Erythroblast (primary cell): ENCODE measurements around the gene COL9A3.

ENCODE experiments used
- DNase-seq, 2 experiments: peaks; one replicate each; lab custom pipeline; 2025; lab: John Stamatoyannopoulos, UW
- GATA1 ChIP-seq: IDR thresholded peaks from 2 replicates; pipeline ENCODE4 v1.6.1; 2011; ENCODE audit warnings: low read depth, mild to moderate bottlenecking, control low read depth, low read length, moderate library complexity
- POLR2A ChIP-seq: IDR thresholded peaks from 2 replicates; pipeline ENCODE4 v1.6.1; 2011; ENCODE audit warnings: mild to moderate bottlenecking, low read length

COL9A3 gene

GRCh38 chr20:62815066-62815991 is 1.5 kb upstream of the COL9A3 start:
- peak in 1 of 2 experiments; percentile 52 for DNase-seq
- no peak for TF ChIP-seq GATA1

DNA sequence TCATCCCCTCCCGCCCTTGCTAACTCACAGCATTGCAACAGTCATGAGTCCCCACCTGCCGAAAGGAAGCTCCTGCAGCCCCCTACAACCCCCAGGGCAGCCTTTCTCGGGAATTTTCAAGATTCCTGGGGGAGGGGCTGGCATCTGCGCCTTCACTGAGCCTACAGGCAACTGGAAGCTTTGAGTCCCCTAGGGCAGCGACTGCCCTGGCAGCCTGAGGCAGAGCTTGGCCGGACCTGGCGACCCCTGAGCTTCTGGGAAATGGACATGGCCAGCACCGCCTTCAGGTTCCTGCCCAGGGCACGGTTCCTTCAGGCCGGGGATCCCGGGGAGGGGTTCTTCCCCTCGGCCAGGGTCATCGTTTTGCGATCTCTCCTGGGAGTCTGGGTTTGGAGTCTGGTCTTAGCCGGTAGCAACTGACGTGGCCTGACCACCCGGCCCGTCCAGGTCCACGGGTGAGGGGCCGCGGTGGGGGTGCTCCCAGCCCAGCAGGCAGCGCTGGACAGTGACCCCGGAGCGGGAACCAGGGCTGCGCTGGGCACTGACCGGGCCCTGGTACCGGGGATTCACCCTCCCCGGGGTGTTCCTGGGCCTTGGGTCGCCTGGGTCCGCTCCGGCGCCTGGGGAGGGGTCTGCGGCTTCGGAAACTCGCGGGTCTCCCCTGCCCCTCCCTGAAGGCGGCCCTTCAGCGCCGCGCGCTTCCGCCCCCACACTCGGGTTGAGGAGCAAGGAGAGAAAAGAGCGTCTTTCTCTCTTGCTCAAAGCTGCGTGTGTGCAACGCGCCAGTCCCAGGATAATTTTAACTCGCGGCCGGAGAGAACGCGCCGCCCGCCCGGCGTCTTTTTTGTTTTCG is 593 bp upstream of the COL9A3 start:
- DNase-seq, result no peak
- TF ChIP-seq POLR2A (no peak), GATA1 (no peak)

DNA sequence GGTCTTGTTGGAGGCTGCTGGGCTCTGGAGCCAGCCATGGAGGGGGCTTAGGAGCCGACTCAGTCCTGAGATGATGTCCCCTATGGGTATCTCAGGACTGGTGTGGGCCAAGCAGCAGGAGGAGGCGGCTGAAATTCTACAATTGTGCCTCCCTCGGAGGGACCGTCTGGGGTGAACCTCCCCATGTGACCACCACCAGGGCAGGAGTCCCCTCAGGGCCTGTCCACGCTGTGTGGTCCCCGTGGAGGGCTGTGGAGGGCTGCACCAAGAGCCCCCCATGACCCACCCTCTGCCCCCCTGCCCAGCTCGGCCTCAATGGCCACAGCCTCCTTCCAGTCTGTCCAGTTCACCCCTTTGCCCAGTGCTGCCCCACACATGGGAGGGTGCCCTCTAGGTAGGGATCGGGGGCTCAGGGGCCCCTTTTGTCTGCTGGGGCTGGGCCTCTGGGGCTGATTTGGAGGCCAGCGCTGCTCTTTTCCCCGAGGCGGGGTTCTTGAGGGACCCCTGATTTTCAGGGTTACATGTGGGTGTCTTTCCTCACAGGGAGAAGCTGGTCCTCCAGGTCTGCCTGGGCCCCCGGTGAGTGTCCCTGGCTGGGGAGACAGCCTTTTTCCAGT is 1.2 kb downstream of the COL9A3 start:
- TF ChIP-seq GATA1 (no peak), POLR2A (no peak)
- DNase-seq, result no peak

DNA sequence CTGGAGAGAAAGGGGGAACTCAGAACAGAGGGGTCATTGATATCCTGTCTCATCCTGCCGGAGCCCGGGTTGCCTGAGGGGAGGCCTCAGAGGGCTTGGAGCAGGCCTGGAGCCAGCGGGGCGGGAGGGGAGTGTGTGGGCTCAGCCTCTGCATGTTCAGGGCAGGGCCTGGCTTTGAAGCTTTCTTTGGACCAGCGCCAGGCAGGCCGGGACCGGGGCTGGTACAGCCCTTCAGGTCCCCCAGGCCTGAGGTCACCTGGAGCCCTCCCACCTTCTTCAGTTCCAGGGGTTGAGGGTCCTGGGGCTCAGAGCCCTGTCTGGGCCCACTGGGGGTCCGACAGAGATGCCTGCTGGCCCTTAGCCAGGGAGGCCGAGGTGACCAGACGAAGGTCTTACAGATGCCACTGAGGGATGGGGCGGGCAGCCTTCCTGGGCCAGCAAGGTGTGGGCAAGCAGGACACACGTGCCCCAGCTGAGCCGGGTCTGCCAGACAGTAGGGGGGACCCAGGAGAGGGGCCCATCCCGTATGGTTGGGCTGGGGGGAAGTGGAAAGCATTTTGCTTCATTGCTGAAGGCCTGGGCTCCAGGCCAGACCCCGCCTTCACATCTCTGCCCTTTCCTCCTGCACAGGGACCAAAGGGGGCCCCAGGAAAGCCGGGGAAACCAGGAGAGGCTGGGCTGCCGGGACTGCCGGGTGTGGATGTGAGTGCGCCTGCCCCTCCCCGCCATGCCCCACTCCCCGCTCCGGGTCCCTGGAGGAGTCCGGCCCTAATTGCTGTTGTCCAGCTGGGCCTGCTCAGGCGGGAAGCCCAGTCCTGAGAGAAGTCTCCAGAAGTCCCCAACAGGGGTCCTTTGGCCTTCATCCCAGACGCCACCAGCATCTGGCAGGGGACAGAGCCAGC is 2.0 kb downstream of the COL9A3 start:
- peak in 1 of 2 experiments; percentile 18 for DNase-seq
- TF ChIP-seq POLR2A (no peak), GATA1 (no peak)

- no peak for TF ChIP-seq POLR2A
- TF ChIP-seq GATA1, result no peak
- no peak for DNase-seq
Observed at GRCh38 chr20:62819494-62820174, 2.8 kb downstream of the COL9A3 start.

- DNase-seq, result no peak
Observed at GRCh38 chr20:62820208-62820961, 3.5 kb downstream of the COL9A3 start.

DNA sequence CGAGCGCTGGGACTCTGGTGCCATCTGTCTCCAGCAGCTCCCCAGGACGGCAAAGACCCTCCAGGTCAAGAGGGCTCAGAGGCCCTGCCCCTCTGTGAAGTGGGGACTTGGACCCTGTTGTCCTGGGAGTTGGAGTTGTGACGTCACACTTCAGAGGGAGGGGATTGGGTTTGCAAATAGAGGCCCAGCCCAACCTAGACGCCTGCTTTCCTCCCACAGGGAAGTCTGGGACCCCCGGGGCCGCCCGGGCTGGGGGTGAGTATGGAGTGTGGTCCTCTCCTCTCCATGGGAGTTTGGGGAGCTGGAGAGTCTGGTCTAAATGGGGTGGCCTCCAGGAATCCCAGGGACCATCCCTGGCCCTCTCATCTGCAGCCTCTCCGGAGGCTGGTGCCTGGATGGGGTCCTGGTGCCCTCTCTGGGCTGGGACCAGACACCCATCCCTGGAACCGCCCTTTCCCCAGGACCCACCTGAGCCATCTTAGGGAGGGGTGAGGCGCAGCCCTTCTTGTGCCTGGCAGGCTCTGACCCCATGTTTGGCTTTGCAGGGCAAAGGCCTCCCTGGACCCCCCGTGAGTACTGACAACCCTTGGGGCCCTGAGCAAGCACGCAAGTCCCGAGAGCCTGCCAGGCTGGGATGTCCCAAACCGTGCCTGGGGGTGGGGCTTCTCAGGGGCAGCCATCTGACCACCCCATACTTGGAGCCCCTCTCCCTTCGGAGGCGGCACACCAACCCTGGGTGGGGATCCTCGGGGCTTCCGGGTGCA is 4.3 kb downstream of the COL9A3 start:
- TF ChIP-seq GATA1 (no peak), POLR2A (no peak)

More at GRCh38 chr20:62820208-62820961, 3.5 kb downstream of the COL9A3 start:
- no peak for TF ChIP-seq GATA1
- TF ChIP-seq POLR2A, result no peak

GRCh38 chr20:62821726-62822210 is 4.9 kb downstream of the COL9A3 start:
- TF ChIP-seq GATA1 (no peak), POLR2A (no peak)

More for the DNA sequence above, 4.3 kb downstream of the COL9A3 start:
- no peak for DNase-seq

GRCh38 chr20:62822239-62822787 is 5.5 kb downstream of the COL9A3 start:
- no peak for TF ChIP-seq GATA1
- no peak for TF ChIP-seq POLR2A
- no peak for DNase-seq

More at GRCh38 chr20:62821726-62822210, 4.9 kb downstream of the COL9A3 start:
- no peak for DNase-seq
